Activated T-cell treated with anti-CD3 and anti-CD28 coated beads, Interleukin-2, amount 50 U/mL, for 48 hours (primary cell): ENCODE measurements around the gene CDT1.
A peak's percentile ranks its signal among the peaks of the same experiment; 100 is the strongest.

Experiments used
- DNase-seq, 2 experiments: peaks; one replicate each; pipeline ENCODE4 v3.0.0-alpha.2; 2020

CDT1 gene

DNA sequence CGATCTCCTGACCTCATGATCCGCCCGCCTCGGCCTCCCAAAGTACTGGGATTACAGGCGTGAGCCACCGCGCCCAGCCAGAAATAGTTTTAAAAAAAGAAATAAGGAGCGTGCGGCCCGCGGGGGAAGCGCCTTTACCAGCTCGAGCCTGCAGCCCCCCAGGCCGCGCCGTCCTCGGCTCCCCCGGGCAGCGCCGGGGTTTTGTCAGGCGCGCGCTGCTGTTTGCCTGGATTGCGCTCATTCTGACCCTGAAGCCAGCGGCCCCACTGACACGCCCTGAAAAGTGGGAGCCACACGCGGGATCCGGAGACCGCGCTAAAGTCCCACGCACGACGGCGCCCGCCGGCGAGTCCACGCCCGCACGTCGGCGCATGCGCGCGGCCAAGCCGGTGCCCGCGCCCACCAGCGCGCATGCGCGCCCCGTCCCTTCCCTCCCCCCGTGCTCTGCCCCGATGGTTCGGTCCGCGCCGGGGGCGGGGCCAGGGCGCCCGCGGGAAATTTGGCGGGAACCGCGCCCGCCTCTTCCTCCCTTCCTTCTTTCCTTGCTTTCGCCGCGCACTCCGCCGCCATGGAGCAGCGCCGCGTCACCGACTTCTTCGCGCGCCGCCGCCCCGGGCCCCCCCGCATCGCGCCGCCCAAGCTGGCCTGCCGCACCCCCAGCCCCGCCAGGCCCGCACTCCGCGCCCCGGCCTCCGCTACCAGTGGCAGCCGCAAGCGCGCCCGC is at the start of gene CDT1:
CDT1 (plus strand) TSS at position 526 of the 724 bp plus-strand sequence; CDS start at position 569, 43 bp downstream.
- peak; percentile 92 to 95 for DNase-seq

DNA sequence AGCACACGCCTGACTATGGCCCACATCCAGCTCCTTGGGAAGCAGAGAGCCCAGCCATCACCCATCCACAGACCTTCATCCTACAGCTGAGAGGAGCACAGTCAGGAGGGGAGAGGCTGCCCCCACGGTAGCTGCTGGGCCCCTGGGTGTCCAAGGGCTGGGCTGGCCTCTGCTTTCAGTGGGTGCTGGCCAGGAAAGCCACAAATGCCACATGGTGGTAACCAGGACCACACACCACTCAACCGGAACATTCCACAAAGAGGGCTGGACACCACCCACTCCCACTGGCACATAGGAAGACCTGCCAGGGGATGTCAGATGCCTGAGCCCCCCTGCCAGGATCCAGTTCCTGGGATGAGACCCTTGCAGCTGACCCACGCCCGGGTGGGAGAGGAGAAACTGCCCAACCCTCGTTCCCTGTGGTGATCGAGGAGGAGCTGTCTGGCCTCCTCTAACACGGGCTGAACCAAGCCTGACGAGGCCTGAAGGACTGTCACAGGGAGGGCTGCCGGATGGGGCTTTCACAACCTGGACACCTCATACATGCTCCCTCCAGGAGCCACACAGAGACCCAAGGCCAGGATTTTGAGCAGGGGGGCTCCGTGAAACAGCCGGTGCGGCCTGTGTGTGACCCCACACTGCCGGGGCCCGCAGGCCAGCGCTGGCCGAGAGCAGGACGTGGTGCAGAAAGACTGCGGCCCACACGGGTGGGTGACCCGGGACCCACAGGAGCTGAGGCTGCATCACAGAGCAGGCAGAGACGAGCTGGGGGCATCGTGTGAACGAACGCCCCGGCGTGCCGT is 49.3 kb upstream of the CDT1 start:
- DNase-seq = no peak

DNA sequence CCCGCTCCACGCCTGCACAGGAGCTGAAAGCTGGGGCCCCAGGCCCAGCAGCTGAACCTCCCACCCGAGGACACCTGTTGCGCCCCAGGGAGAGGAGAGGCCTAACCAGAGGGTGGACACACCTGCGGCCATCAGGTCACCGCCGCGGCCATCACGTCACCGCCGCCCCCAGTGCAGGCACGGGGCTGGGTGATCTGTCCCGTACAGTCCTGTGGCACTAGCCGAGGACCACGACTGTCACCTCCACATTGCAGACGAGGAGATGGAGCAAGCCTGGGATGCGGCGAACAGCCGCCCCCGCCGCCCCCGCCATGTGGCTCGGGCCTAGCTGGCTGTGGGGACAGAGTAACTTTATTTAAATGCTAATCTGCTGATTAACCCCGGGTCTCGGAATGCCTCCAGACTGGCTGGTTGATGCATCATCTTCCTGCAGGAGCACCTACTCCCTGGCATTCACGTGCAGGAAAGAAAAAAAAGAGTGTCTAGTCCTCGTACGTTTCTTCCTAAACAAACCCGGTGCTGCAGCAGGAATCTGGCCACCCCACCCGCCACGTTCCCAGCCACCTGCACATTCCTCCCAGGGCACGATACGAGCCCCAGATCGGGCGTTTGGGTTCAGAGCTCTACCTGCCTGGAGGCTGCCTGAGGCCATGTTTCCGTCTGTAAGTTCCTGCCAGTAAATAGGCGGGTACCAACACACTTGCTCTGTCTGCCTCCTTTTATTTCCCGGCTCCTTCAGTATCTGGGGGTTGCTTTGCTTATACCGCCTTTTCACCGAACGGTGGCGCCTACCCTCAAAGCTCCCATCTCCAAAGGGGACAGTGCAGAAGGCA is 48.5 kb upstream of the CDT1 start:
- no peak for DNase-seq

DNA sequence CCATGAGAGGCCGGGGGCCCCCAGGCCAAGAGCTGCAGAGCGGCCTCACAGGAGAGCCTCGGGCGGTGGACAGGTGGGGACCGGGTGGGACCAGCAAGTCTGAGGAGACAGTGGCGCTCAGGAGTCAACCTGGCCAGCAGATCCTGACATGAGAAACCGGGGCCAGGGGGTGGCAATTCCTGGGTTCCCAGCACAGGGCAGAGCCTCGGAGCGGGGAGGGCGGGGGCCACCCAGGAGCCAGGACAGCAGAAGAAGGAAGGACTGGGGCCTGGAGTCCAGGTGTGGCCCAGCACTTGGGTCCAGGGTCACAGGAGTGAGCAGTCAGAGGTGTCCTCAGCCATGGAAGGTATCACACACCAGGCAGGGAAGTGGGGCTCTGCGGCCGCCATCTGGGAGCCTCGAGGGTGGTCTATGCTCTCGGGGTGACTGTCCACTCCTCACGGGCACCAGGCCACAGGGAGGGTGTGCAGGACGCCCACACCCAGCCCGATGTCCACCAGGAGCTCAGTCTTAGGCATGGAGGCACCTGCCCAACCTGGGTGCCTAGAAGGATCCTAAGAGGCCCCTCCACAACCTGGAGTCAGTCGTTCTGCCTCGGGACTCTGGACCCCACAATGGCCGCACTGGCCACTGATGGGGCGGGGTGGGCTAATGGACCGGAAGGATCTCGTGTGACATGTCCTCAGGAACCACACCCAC is 47.7 kb upstream of the CDT1 start:
- DNase-seq = no peak

DNA sequence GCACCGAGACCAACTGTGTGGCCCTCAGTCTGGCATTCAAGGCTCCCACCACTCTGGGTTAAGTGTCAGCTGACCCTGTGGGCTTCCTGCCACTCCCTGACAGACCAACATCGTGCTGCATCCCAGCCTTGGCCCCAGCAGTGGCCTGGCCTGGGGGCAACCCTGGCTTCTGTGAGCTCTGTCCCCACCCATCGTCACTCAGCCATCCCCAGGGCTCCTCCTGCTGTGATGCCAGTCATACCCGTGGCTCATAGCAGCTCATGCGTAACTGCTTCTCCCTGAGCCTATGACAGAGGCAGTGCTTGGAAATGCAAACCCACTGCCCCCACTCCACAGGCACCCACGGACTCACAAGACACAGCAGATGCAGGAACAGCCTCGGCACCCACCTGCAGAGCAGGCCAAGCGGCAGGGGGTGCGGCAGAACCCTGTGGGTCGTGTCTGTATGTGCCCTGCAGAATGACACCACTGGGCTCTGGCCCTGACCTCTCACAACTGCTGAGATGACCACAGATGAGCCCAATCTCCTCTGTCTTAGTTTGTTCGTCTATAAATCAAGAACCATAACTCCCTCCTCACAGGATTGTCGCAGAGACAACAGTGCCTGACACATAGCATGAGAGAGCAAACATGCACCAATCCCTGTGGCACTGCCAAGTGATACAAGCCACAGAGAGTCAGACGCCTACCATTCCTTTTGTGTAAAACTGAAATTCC is 45.2 kb upstream of the CDT1 start:
- DNase-seq = no peak

DNA sequence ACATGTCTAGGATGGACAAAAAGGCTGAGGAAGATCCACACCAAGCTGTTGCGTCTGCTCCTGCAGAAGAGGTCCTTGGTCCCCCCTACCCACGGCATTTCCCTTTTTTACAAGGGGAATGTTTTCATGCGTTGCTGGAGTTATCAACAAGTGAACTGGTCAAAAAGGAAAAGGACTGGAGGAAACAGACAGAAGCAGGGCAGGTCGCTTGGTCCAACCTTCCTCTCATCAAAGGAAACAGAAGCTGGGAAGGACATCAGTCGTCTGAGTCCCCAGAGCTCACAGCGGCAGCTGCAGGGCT is 44.7 kb upstream of the CDT1 start:
- DNase-seq = no peak

DNA sequence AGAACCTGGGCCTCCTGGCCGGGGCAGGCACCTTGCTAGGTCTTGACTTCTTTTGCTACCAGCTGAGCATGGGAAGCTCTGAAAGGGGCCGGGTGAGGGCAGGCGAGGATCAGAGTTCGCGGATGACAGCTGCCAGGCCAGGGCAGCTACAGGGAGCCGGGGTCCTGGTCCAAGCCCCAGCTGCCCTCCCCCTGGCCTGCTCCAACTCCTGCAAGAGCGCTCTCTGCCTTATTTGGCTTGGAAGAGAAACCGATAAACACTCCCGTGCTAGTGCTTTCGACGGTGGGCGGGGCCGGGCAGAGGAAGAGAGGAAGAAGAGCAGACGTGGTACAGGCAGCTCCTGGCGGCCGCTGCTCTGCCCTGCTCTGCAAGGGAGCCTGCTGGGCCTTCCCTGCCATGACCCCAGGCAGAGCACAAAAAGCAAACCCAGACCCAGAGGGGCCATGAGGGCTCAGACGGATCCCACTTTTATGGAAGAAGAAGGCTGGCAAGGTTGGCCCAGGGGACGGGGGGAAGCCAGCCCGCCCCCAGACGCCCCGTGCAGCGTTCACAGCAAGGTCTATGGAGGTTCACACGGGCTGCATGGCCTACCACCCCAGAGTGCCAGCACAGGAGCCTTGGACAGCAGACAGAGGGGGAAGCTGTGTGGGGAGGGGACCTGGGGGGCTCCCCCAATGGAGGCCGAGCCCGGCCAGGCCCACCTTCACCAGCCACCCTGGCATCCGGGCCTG is 44.2 kb upstream of the CDT1 start:
- DNase-seq = peak in 1 of 2 experiments; percentile 45

DNA sequence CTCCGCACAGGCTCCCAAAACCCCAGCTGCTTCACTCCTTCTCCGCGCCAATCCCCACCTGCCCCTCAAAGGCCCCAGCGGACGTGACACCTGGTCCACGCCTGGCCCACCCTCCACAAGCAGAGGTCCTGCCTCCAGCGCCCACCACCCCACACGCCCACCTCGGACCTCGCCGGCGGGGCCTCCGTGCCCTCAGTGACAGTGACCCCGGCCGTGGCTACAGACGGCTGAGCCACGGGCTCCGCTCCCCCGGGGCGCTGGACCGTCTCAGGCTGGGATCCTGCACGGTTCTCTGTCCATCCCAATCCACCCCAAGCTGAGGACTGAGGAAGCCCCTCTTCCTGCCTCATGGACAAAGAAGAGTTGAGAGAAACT is 43.6 kb upstream of the CDT1 start:
- DNase-seq = no peak

DNA sequence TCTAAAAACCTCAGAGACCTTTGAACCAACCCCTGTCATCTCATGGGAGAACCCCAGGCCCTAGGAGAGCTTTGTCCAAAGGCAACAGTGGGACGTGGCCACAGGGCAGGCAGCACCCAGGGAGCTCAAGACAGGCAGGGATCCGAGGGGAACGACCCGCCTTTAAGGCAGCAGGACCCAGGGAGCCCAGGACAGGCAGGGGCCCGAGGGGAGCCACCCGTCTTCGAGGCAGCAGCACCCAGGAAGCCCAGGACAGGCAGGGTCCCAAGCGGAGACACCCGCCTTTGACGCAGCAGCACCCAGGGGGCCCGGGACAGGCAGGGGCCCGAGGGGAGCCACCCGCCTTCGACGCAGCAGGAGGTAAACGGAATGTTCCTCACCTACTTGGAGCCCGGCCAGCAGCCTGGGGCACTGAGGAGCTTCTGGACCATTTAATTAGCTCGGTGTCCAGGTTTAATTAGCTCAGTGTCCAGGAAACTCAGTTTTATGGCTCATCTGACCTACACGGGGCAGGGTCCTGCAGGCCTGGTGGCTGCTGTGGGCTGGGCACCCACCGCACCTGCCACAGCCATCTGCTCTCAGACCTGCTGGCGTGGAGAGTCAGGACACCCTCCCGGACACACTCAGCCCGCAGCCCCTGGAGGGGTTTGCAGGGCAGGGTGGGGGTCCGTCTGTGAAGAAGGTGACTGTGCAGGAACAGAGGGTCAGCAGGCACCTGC is 43.0 kb upstream of the CDT1 start:
- DNase-seq = no peak

DNA sequence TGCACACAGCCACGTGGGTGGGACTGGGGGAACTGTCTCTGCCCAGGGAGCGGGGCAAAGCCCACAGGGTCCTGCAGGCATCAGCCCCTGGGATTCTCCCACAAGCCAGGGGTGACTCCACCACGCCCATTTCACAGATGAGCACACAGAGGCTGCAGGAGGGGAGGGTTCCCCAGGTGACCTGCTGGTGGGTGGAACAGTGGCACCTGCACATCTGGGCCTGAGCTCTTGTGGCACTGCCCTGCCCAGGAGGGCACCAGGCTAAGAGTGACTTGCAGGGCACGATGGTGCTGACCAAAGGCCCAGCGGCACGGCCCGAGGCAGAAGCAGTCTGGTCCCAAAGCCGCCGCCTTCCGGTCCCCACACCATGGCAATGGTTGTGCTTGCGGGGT is 42.5 kb upstream of the CDT1 start:
- DNase-seq = no peak

DNA sequence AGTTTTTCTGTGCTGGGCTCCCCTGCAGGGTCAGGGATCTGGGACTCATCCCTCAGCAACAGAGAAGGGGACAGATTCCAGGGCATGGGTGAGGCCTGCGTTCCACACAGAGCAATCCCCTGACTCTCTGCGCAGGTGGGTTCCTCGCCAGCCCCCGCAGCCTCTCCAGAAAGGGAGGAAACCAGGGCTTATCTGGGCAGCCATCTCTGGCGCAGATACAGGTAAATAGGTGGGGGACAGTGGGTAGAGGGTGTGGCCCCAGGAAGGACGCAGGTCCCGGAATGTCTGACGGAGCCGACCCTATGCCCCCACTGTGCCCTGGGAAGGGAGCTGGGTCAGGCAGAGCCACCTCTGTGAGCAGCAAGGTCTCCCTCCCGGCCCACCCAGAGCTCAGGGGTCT is 41.8 kb upstream of the CDT1 start:
- no peak for DNase-seq

DNA sequence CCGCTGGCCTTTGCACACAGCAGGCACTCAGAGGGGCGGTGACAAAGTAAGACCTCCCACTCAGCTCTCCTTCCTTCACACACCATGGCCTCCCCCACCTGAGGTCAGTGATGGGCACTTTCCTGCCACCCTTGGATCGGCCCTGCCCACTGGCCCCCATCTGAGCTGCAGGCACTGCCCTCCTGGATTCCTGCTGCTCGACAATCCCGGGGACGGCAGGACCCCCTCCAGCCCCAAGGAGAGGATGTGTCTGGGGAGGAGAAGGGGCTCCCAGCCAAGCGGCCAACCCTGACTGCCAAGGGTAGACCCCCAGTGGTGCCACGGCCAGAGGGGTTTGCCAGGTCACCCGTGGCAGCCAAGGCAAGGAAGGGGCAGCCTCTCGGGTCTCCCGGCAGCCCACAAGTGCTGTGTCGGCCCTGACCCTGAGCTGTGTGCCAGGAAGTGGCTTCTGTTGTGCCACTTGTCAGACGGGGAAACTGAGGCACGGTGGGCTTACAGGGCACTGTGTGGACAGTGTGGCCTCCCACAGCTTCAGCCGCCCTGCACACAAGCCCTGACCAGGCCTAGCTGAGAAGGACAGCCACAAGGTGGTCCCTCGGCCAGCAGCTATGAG is 41.2 kb upstream of the CDT1 start:
- no peak for DNase-seq

DNA sequence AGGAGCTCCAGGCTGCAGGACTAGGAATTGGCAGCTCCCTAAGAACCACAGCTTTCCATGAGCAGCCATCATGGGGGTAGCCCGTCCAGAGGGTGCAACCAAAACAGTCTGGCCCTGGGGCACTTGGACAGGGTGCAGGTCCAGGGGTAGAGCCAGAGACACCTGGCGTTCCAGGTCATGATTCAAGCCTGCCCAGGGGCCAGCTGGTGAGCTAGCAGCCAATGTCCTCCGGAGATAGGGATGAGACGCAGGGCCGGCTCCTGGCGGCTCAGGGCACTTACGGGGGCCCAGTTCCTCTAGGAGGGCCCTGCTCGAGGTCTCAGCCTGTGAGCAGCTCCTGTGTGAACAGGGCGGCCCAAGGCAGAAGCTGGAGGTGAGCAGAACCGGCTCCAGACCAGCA is 40.6 kb upstream of the CDT1 start:
- no peak for DNase-seq

DNA sequence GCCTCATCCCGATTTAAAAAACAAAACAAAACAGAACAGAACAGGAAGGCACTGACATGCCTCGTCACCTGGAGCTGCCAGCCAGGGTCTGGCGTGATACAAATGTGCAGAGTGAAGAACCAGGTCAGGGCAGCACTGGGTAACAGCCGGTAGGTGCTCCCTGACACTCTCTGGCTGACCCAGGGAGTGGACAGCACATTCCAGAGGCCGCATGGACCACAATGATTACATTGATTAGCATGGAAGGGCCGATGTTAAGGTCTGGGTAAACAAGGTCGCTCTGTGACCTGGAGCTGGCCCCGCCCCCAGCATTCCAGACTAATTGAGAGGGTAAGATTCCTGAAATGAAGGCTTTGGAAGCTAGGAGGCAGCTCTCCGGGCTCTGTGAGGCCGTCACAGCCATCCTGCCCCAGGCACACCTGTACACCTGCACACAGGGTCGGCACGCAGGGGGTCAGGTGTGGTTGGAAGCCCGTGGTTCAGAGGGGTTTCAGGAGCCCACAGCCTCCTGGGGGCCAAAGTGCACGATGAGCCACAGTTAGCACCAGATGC is 40.0 kb upstream of the CDT1 start:
- DNase-seq = no peak

DNA sequence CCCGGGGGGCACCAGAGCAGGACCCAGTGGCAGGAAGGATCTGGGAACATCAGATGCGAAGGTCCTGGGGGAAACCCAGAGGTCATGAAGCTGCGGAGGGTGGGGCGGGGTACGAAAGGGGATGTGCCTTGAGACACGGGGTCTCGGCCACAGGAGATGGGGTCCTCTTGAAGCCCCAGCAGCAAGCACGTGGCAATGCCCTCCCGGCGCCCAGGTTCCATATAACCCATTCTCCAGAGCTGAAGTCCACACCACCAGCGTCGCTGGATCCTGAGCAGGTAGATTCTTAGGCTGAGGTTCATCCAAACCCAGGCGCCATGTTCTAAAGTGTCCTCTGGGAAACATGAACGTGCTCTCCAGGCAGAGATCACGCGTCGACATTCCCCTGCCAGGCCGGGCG is 39.5 kb upstream of the CDT1 start:
- no peak for DNase-seq

DNA sequence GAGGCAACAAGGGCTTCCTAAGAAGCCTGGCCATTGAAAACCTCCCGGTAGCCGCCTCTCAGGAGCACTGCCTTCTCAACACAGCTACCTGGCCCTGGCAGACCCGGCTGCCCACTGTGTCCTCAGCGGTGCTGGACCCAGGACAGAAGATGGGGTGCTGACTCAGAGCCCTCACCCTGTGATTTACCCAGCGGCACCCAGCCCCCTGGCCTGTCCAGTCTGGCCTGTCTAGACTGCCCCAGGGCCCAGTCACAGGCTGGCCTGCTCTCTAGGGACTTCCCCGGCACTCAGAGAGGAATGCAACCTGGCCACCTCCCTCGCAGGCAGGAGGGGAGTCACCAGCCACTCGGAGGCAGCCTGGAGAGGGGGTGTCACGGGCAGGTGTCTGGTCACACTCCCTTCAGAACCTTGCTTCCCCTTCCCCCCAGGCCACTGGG is 38.7 kb upstream of the CDT1 start:
- no peak for DNase-seq

DNA sequence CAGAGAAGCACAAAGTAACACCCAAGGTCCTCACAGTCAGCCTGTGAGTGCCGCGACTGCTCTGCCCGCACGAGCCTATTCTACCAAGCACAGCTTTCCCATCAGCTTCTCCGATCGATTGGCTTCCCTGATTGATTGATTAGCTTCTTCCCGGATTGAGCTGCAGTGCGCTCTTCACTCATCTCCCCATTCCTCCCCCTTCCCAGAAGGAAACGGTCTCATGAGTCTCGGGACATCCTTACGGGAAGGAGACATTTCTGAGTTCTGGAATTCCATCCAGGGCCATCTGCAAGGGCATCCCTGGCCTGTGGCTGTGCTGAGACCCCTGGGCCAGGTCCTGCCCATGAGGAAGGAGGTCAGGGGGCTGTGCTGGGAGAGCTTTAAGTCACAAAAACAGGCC is 36.6 kb upstream of the CDT1 start:
- DNase-seq = no peak

DNA sequence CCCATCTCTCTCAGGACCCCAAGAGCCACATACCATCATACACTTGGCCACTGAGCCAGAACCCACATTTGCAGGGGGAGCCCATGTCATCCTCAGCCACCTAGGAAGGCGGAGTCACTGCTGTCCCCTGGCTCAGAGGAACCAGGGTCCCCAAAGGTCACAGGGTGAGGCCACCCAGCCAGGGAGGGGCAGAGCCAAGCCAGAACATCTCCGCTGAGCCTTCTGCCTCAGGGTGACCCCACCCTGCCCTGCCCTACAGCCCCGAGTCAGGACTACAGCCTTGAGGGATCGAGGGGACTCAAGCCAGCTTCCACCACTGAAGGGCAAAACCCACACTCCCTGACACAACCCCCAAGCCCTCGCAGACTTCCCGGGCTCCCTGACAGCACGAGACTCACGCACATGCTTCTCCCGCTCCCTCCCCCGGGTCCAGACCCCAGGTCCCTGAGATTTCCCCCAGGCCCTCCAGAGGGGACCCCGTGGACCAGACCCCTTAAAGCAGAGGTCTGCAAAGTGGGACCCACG is 36.0 kb upstream of the CDT1 start:
- no peak for DNase-seq

DNA sequence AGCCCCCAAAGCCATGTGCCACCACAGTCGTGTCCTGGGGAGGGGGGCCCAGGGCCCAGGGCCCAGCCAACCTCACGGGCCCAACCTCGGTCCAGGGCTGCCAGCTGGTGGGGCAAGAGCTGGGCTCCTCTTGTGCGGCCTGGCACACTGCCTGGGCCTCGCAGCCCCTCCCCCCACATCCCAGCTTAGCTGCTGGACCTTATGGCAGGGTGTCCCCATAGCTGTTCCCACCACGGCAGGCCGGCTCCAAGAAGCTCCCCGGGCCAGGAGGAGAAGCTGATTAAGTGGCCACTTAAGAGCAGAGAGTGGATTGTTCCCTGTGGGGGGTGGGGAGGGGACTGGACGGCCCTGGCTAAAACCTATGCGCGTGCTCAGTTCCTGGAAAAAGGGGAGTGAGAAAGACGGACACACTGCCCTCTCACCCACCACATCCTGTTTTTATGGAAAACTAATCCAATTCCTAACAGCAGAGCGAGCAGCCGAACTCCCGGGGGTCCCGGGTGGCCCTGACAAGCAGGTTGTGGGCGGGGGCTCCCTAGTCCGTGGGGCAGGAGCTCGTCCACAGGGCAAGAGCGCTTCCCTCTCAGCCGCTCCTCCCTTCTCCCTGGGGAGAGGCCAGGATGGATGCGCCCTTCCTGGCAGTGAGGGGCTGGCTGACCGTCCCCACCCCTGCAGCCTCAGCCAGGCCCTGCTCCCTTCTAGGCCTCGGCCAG is 35.4 kb upstream of the CDT1 start:
- DNase-seq = no peak
